GM23248 (cell line): ENCODE measurements around the gene SART3. TPM values are rescaled to one million over a fixed set of nuclear protein-coding genes. Genes with fewer than 3 reads are reported as not detected.

Experiments
- DNase-seq: peaks from one replicate; pipeline ENCODE4 v3.0.0-alpha.2; 2015
- H2AFZ ChIP-seq: fragments of 200-600 bp; sonication (generic); 2 replicates; pipeline ENCODE4 v1.6.1; 2016; ENCODE audit warnings: antibody characterized with exemption
- H3F3A ChIP-seq: fragments of 200-600 bp; sonication (generic); 2 replicates; pipeline ENCODE4 v1.6.1; 2016; ENCODE audit warnings: mild to moderate bottlenecking, antibody characterized with exemption, mixed run types; ENCODE audit not compliant: insufficient read depth
- H3K27ac ChIP-seq: fragments of 200-600 bp; sonication (generic); 2 replicates; pipeline ENCODE4 v1.5.1; 2016; ENCODE audit warnings: mild to moderate bottlenecking
- H3K27me3 ChIP-seq: fragments of 200-600 bp; sonication (generic); replicated peaks from 2 replicates; pipeline ENCODE4 v1.6.1; 2016; ENCODE audit warnings: mild to moderate bottlenecking; ENCODE audit not compliant: insufficient read depth
- H3K36me3 ChIP-seq: fragments of 200-600 bp; sonication (generic); 2 replicates; pipeline ENCODE4 v1.6.1; 2016; ENCODE audit warnings: low read depth, mild to moderate bottlenecking
- H3K4me1 ChIP-seq: fragments of 200-600 bp; sonication (generic); 2 replicates; pipeline ENCODE4 v1.6.1; 2016; ENCODE audit warnings: mild to moderate bottlenecking; ENCODE audit not compliant: insufficient read depth
- H3K4me2 ChIP-seq: fragments of 200-600 bp; sonication (generic); one replicate; pipeline ENCODE4 v1.6.1; 2016; ENCODE audit warnings: mild to moderate bottlenecking; ENCODE audit not compliant: unreplicated experiment
- H3K4me3 ChIP-seq: fragments of 200-600 bp; sonication (generic); 2 replicates; pipeline ENCODE4 v1.5.1; 2016; ENCODE audit warnings: mild to moderate bottlenecking
- H3K79me2 ChIP-seq: fragments of 200-600 bp; sonication (generic); 2 replicates; pipeline ENCODE4 v1.6.1; 2016; ENCODE audit warnings: mild to moderate bottlenecking; ENCODE audit not compliant: insufficient read depth
- H3K9ac ChIP-seq: fragments of 200-600 bp; sonication (generic); 2 replicates; pipeline ENCODE4 v1.6.1; 2016; ENCODE audit warnings: mild to moderate bottlenecking
- H3K9me2 ChIP-seq: fragments of 200-600 bp; sonication (generic); 2 replicates; pipeline ENCODE4 v1.6.1; 2016; ENCODE audit warnings: mixed run types, mild to moderate bottlenecking, moderate library complexity; ENCODE audit not compliant: insufficient read depth
- H3K9me3 ChIP-seq: fragments of 200-600 bp; sonication (generic); one replicate; pipeline ENCODE4 v1.6.1; 2017; ENCODE audit warnings: low read depth
- H4K20me1 ChIP-seq: fragments of 200-600 bp; sonication (generic); 2 replicates; pipeline ENCODE4 v1.6.0; 2016; ENCODE audit not compliant: insufficient read depth
- EZH2 ChIP-seq: fragments of 200-600 bp; sonication (generic); IDR thresholded peaks from 2 replicates; pipeline ENCODE4 v1.6.1; 2018; ENCODE audit warnings: antibody characterized with exemption, mild to moderate bottlenecking; ENCODE audit not compliant: insufficient read depth, poor library complexity, severe bottlenecking
- EZH2phosphoT487 ChIP-seq: fragments of 200-600 bp; sonication (generic); IDR thresholded peaks from 2 replicates; pipeline ENCODE4 v1.6.1; 2018; ENCODE audit warnings: antibody characterized with exemption, moderate library complexity, mild to moderate bottlenecking, low read depth; ENCODE audit not compliant: insufficient read depth
- WGBS, 2 experiments: methylation state at CpG; one replicate each; pipeline ENCODE4 v1.1.6; 2015 to 2017; ENCODE audit warnings: low lambda C conversion rate in 2 of 2, low coverage in 1 of 2; ENCODE audit errors: missing lambda C conversion rate in 2 of 2; 5-methylcytosine and 5-hydroxymethylcytosine counted together
- in situ Hi-C: fragments of 300-500 bp; cut with MboI; formaldehyde crosslinking; loops from 2 replicates; pipeline ENCODE4 v1.15.0; 2020
- polyA plus RNA-seq: library from polyadenylated mRNA; unstranded; fragments of >200 nt; fragmentation: Nextera tagmentation; extraction: Ambion mirVana; gene quantifications from 2 replicates; pipeline ENCODE4 v1.2.1, GENCODE V29; 2016
- total RNA-seq: library from RNA; depleted of rRNA; stranded (reverse); fragments of >200 nt; shearing (Covaris generic); gene quantifications from 2 replicates; pipeline ENCODE4 v1.2.3, GENCODE V29; 2014

Gene SART3
- total and polyA plus RNA-seq, 2 experiments from 2014 or later, result 20.5 to 29.7 TPM

DNA sequence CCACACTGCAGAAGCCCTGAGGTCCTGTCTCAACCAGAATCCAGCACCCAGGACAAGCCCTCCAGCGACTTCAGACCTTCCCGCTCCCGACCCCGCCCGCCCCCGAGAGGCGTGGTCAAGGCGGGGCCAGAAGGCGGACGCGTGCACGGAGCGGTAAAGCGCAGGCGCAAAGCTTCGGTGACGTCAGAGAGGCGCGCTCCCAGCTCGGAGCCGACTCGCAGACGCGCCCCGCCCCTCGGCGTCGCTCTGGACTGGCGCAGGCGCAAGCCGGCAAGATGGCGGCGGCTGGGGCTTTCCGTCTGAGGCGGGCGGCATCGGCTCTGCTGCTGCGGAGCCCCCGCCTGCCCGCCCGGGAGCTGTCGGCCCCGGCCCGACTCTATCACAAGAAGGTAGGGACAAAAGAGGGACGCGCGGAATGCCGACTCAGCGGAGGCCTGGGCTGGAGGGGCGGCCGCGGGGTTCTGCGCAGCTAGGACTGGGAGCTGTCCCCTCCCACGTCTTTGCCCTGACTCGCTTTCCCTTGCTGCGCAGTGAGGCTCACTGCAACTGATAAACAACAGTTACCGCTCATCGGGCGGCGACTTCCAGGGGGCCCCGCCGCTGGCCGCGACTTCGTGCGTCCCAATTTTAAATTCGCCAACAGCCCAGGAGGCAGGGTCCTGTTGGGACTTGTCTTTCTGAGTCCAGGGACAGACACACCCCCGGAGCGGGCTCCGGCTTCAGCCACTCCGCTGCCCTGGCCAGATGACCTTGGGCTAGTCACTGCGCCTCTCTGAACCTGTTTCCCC is 1.6 kb upstream of the SART3 start, which contains the start of gene ISCU:
Gene ISCU (plus strand): TSS at position 249 of the 788 bp plus-strand sequence. CDS start 27 bp downstream, at position 276.
- Histone ChIP-seq H3K36me3 (peaks cover 28% of the 10 kb centered on the region), H3K4me2 (peak within 1 kb of the TSS; percentile 94), H3K27me3 (no peaks in the 10 kb centered on the region), H3K27ac (peak within 1 kb of the TSS; percentile 91), H2AFZ (peak within 1 kb of the TSS; percentile 89), H3K4me1 (peaks cover 36% of the 10 kb centered on the region), H3K9me3 (no peaks in the 10 kb centered on the region), H3K4me3 (peak within 1 kb of the TSS; percentile 98), H4K20me1 (no peaks in the 10 kb centered on the region), H3K9me2 (no peaks in the 10 kb centered on the region), H3K9ac (peak within 1 kb of the TSS; percentile 98), H3K79me2 (peaks cover 60% of the 10 kb centered on the region), H3F3A (peaks cover 29% of the 10 kb centered on the region)
- no peak for TF ChIP-seq EZH2phosphoT487
- TF ChIP-seq EZH2, result no peak
- in situ Hi-C loops, result loop anchor here (10.0 kb wide), 2 partner anchors 242 to 532 kb away; partner anchors contain the start of genes ALKBH2 and UNG
- peak; percentile 98 for DNase-seq
- WGBS, 2 experiments, result 0 to 1% methylated on average over 71 to 72 of the region's 72 CpGs

DNA sequence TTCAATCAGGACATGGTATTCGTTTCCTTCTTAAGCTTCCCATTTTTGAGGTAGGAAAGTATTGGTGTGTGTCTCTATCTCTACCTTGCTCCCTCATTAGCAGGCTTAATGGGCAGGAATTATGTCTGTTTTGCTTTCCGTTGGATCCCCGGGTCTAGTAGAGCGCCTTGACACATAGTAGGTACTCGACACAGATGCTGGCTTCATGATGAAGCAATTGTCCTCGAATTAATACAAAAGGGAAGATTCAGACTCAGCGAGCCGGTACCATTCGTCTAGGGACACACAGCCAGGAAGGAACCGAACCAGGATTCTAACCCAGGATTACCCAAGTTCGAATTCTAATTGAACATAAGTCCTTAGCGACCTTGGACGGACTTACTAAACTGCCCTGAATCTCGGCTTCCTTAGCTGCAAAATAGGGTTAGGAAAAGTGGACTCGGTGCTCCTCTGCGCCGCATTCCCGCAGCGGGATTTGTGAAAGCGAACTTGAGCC is 927 bp upstream of the SART3 start:
- Histone ChIP-seq H3K9ac (peak overlapping the region; percentile 98), H3K27ac (peak overlapping the region; percentile 91), H3K9me3 (no peaks in the 10 kb centered on the region), H3K9me2 (no peaks in the 10 kb centered on the region), H3K4me1 (peaks cover 36% of the 10 kb centered on the region), H3K4me2 (peak overlapping the region; percentile 91), H4K20me1 (no peaks in the 10 kb centered on the region), H3K79me2 (peaks cover 66% of the 10 kb centered on the region), H2AFZ (peak overlapping the region; percentile 89), H3F3A (peaks cover 23% of the 10 kb centered on the region), H3K27me3 (no peaks in the 10 kb centered on the region), H3K36me3 (peaks cover 22% of the 10 kb centered on the region), H3K4me3 (peak overlapping the region; percentile 98)
- no peak for DNase-seq
- TF ChIP-seq EZH2phosphoT487 (no peak), EZH2 (no peak)
- in situ Hi-C loops, result loop anchor here (10.0 kb wide), 2 partner anchors 243 to 533 kb away; partner anchors contain the start of genes ALKBH2 and UNG
- WGBS, 2 experiments, result 1% methylated on average over 20 of the region's 20 CpGs

DNA sequence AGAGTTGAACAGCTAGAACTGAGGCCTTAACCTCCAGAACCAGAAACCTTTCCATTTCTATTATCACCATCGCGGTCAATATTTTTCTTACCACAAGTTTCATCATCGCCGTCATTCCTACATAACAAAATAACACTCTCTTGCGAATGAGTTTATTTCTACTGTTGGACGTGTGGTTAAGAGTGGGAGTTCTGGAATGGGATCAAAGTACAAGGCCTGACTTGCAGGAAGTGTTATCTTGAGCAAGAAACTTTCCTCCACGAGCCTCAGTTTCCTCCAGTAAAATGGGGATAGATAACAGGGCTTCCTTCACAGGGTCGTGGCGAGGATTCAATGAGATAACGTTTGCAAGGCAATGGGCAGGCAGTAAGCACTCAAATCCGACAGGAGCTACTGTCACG is 652 bp downstream of the SART3 start:
- peak; percentile 75 for DNase-seq
- H3K27me3 ChIP-seq, result no peaks in the 10 kb centered on the region
- H3K9me3 ChIP-seq, result no peaks in the 10 kb centered on the region
- no peak for TF ChIP-seq EZH2
- no peak for TF ChIP-seq EZH2phosphoT487
- H4K20me1 ChIP-seq, result peaks cover 7% of the 10 kb centered on the region; the same call in 1 of the 2 replicates
- H3K4me3 ChIP-seq, result peak overlapping the region; percentile 98
- H3K9me2 ChIP-seq, result no peaks in the 10 kb centered on the region
- H3K9ac ChIP-seq, result peak overlapping the region; percentile 98
- H3K36me3 ChIP-seq, result peaks cover 13% of the 10 kb centered on the region
- H3K4me2 ChIP-seq, result peak overlapping the region; percentile 91
- peaks cover 26% of the 10 kb centered on the region for H3K4me1 ChIP-seq
- in situ Hi-C loops, result loop anchor here (10.0 kb wide), 2 partner anchors 244 to 534 kb away; partner anchors contain the start of genes ALKBH2 and UNG
- peaks cover 15% of the 10 kb centered on the region; the same call in 1 of the 2 replicates for H3F3A ChIP-seq
- peaks cover 82% of the 10 kb centered on the region for H3K79me2 ChIP-seq
- peak overlapping the region; percentile 89 for H2AFZ ChIP-seq
- WGBS, 2 experiments, result 0 to 1% methylated on average over 12 of the region's 12 CpGs
- H3K27ac ChIP-seq, result peak overlapping the region; percentile 91

DNA sequence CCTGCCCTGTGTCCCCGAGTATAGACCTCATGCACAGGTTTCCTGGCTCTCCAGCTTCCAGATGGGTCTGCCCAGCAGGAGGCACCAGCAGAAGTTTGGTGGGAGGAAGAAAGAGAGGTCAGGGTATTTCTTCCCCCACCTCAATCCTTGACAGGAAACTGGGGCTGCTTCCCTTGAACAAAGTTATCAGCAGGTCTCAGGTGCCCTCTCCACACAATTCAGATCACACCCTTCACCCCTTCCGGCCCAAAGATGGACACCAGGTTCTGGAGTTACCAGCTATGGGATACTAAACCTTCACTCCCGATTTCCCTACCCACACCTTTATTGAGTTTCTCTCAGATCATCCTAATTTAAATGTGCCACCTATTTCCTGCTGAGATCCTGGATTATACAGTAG is 1.2 kb downstream of the SART3 start:
- Histone ChIP-seq H3K27me3 (no peaks in the 10 kb centered on the region), H3F3A (peaks cover 9% of the 10 kb centered on the region; the same call in 1 of the 2 replicates), H3K36me3 (peaks cover 7% of the 10 kb centered on the region), H3K4me2 (peak overlapping the region; percentile 91), H3K4me1 (peaks cover 20% of the 10 kb centered on the region), H3K4me3 (peak overlapping the region; percentile 98), H3K9me3 (no peaks in the 10 kb centered on the region), H3K9ac (peak overlapping the region; percentile 98), H2AFZ (no peak overlapping the region), H3K9me2 (no peaks in the 10 kb centered on the region), H3K27ac (peak overlapping the region; percentile 91), H4K20me1 (peaks cover 13% of the 10 kb centered on the region; the same call in 1 of the 2 replicates), H3K79me2 (peaks cover 84% of the 10 kb centered on the region)
- peak; percentile 23 for DNase-seq
- 24 to 30% methylated on average over 3 of the region's 3 CpGs for WGBS, 2 experiments
- in situ Hi-C loops, result loop anchor here (10.0 kb wide), 2 partner anchors 245 to 535 kb away; partner anchors contain the start of genes ALKBH2 and UNG
- no peak for TF ChIP-seq EZH2phosphoT487
- TF ChIP-seq EZH2, result no peak
